WTC11 (cell line): ENCODE measurements around the gene CFH. TPM values are rescaled to one million over a fixed set of nuclear protein-coding genes. Genes with fewer than 3 reads are reported as not detected.
"Not testable (repeated sequence)": the region's sequence is repeated elsewhere in the genome, so short reads cannot be mapped to it uniquely, and the experiment has no call there.

Experiments
- ATAC-seq: fragments of 200-7000 bp; cut with Tn5 transposase; 2 replicates; pipeline ENCODE4 v1.10.0; 2021; ENCODE audit warnings: mild to moderate bottlenecking, moderate library complexity
- CTCF ChIA-PET: fragments of 300-600 bp; sonication (Branson Sonifier 250); formaldehyde crosslinking; loops from one replicate; lab custom pipeline; 2021; ENCODE audit warnings: antibody characterized with exemption; lab: Charles Lee
- POLR2A ChIA-PET: fragments of 350-600 bp; sonication (Branson Sonifier 250); formaldehyde crosslinking; loops from one replicate; lab custom pipeline; 2021; ENCODE audit warnings: antibody characterized with exemption; lab: Charles Lee
- DNase-seq: peaks from one replicate; pipeline ENCODE4 v3.0.0; 2021; ENCODE audit warnings: low spot score
- H3K27ac Mint-ChIP-seq: 2 replicates; pipeline ENCODE4 v1.8.0; 2021; ENCODE audit warnings: mixed read lengths
- H3K27me3 Mint-ChIP-seq: 2 replicates; pipeline ENCODE4 v1.8.0; 2021; ENCODE audit warnings: low read depth, mild to moderate bottlenecking, moderate library complexity, mixed read lengths
- H3K36me3 Mint-ChIP-seq: 2 replicates; pipeline ENCODE4 v1.8.0; 2021; ENCODE audit warnings: mixed read lengths
- H3K4me1 Mint-ChIP-seq: 2 replicates; pipeline ENCODE4 v1.8.0; 2022; ENCODE audit warnings: mixed read lengths
- H3K4me3 Mint-ChIP-seq: 2 replicates; pipeline ENCODE4 v1.8.0; 2021; ENCODE audit warnings: mild to moderate bottlenecking, moderate library complexity, mixed read lengths
- H3K9me3 Mint-ChIP-seq: 2 replicates; pipeline ENCODE4 v1.8.0; 2021; ENCODE audit warnings: mixed read lengths
- ARID4B ChIP-seq: sonication (generic); formaldehyde crosslinking; IDR thresholded peaks from 2 replicates; pipeline ENCODE4 v1.8.0; 2023; ENCODE audit warnings: missing genetic modification reagents, mild to moderate bottlenecking, borderline replicate concordance
- ATF2 ChIP-seq: sonication (generic); formaldehyde crosslinking; IDR thresholded peaks from 2 replicates; pipeline ENCODE4 v1.8.1; 2022; ENCODE audit warnings: low read depth, missing genetic modification reagents, borderline replicate concordance
- ATF6 ChIP-seq: sonication (generic); formaldehyde crosslinking; IDR thresholded peaks from 2 replicates; pipeline ENCODE4 v1.8.1; 2023; ENCODE audit warnings: mild to moderate bottlenecking, missing genetic modification reagents
- ELF4 ChIP-seq: sonication (generic); formaldehyde crosslinking; IDR thresholded peaks from 2 replicates; pipeline ENCODE4 v1.8.1; 2022; ENCODE audit warnings: low read depth, mild to moderate bottlenecking, moderate library complexity, missing genetic modification reagents
- ESRRA ChIP-seq: sonication (generic); formaldehyde crosslinking; IDR thresholded peaks from 2 replicates; pipeline ENCODE4 v1.8.1; 2022; ENCODE audit warnings: mild to moderate bottlenecking, missing genetic modification reagents, borderline replicate concordance
- FOXJ3 ChIP-seq: sonication (generic); formaldehyde crosslinking; IDR thresholded peaks from 2 replicates; pipeline ENCODE4 v1.9.0; 2021; ENCODE audit warnings: missing genetic modification reagents, mild to moderate bottlenecking, borderline replicate concordance
- GABPB1 ChIP-seq: sonication (generic); formaldehyde crosslinking; IDR thresholded peaks from 2 replicates; pipeline ENCODE4 v1.8.1; 2023; ENCODE audit warnings: mild to moderate bottlenecking, missing genetic modification reagents
- GRHL2 ChIP-seq: fragments of 250-450 bp; sonication (Bioruptor Pico); IDR thresholded peaks from 2 replicates; pipeline ENCODE4 v1.8.0; 2022; ENCODE audit warnings: mild to moderate bottlenecking, moderate library complexity; ENCODE audit not compliant: insufficient replicate concordance, severe bottlenecking
- NR2C2 ChIP-seq: sonication (generic); formaldehyde crosslinking; IDR thresholded peaks from 2 replicates; pipeline ENCODE4 v1.8.0; 2022; ENCODE audit warnings: mild to moderate bottlenecking, missing genetic modification reagents
- NR3C1 ChIP-seq: sonication (generic); formaldehyde crosslinking; conservative IDR thresholded peaks from 2 replicates; pipeline ENCODE4 v1.8.1; 2023; ENCODE audit warnings: low read depth, mild to moderate bottlenecking, missing genetic modification reagents
- PRRX2 ChIP-seq: fragments of 250-450 bp; sonication (Bioruptor Pico); IDR thresholded peaks from 2 replicates; pipeline ENCODE4 v1.8.0; 2021; ENCODE audit warnings: mild to moderate bottlenecking
- TCF7 ChIP-seq: sonication (generic); formaldehyde crosslinking; IDR thresholded peaks from 2 replicates; pipeline ENCODE4 v1.8.0; 2022; ENCODE audit warnings: mild to moderate bottlenecking, low read depth, missing genetic modification reagents, moderate library complexity
- TP53 ChIP-seq: sonication (generic); formaldehyde crosslinking; IDR thresholded peaks from 2 replicates; pipeline ENCODE4 v1.8.1; 2023; ENCODE audit warnings: mild to moderate bottlenecking, missing genetic modification reagents
- ZNF219 ChIP-seq: sonication (generic); formaldehyde crosslinking; IDR thresholded peaks from 2 replicates; pipeline ENCODE4 v1.8.0; 2023; ENCODE audit warnings: missing genetic modification reagents, mild to moderate bottlenecking, borderline replicate concordance
- ZNF232 ChIP-seq: sonication (generic); formaldehyde crosslinking; IDR thresholded peaks from 2 replicates; pipeline ENCODE4 v1.8.0; 2022; ENCODE audit warnings: mild to moderate bottlenecking, missing genetic modification reagents
- ZNF263 ChIP-seq: sonication (generic); formaldehyde crosslinking; IDR thresholded peaks from 2 replicates; pipeline ENCODE4 v1.8.1; 2022; ENCODE audit warnings: low read depth, mild to moderate bottlenecking, moderate library complexity, missing genetic modification reagents
- ZNF281 ChIP-seq: sonication (generic); formaldehyde crosslinking; IDR thresholded peaks from 2 replicates; pipeline ENCODE4 v1.8.0; 2023; ENCODE audit warnings: mild to moderate bottlenecking, missing genetic modification reagents
- ZNF416 ChIP-seq: fragments of 250-450 bp; sonication (Bioruptor Pico); IDR thresholded peaks from 2 replicates; pipeline ENCODE4 v1.9.0; 2021; ENCODE audit warnings: mild to moderate bottlenecking, inconsistent platforms
- ZNF423 ChIP-seq: fragments of 250-450 bp; sonication (Bioruptor Pico); IDR thresholded peaks from 2 replicates; pipeline ENCODE4 v2.1.2; 2022; ENCODE audit warnings: mild to moderate bottlenecking, moderate library complexity
- ZNF512 ChIP-seq: sonication (generic); formaldehyde crosslinking; IDR thresholded peaks from 2 replicates; pipeline ENCODE4 v1.8.1; 2022; ENCODE audit warnings: missing genetic modification reagents, borderline replicate concordance
- total RNA-seq: library from RNA; stranded (reverse); gene quantifications from 3 replicates; pipeline ENCODE4 v1.2.3, GENCODE V29; 2021

CFH gene
- total RNA-seq, 1 experiment from 2014 or later = 0.17 TPM

- Mint-ChIP-seq H3K36me3 (no peaks in the 10 kb centered on the region), H3K27me3 (no peaks in the 10 kb centered on the region), H3K9me3 (no peaks in the 10 kb centered on the region), H3K4me1 (no peaks in the 10 kb centered on the region), H3K27ac (no peak overlapping the region), H3K4me3 (no peak overlapping the region)
- DNase-seq = no peak
- ChIA-PET CTCF (interaction anchor here (0.6 kb wide), 1 partner anchor 23 kb away, joined by 5 read pairs; no protein-coding TSS in a partner anchor), POLR2A (no interaction called here)
- TF ChIP-seq GABPB1 (CRISPR knock-in tag) (no peak), ZNF232 (CRISPR knock-in tag) (no peak), GRHL2 (CRISPR knock-in tag) (no peak), ZNF281 (no peak)
- no peak for ATAC-seq
Measured at GRCh38 chr1:196638466-196638865, 13.4 kb upstream of the CFH start.

GRCh38 chr1:196639291-196639690 lies 12.6 kb upstream of the CFH start:
- POLR2A ChIA-PET, H3K27me3 Mint-ChIP-seq, H3K4me1 Mint-ChIP-seq, DNase-seq, H3K27ac Mint-ChIP-seq, H3K36me3 Mint-ChIP-seq, ATAC-seq, H3K4me3 Mint-ChIP-seq, H3K9me3 Mint-ChIP-seq, CTCF ChIA-PET: not testable (repeated sequence)

- Mint-ChIP-seq H3K27ac (no peak overlapping the region), H3K4me3 (no peak overlapping the region)
- CTCF ChIA-PET = no interaction called here
Measured at GRCh38 chr1:196640976-196641375, 10.9 kb upstream of the CFH start.

More at GRCh38 chr1:196640976-196641375, 10.9 kb upstream of the CFH start:
- no peak for DNase-seq
- Mint-ChIP-seq H3K4me1 (no peaks in the 10 kb centered on the region), H3K27me3 (no peaks in the 10 kb centered on the region), H3K9me3 (no peaks in the 10 kb centered on the region), H3K36me3 (no peaks in the 10 kb centered on the region)
- POLR2A ChIA-PET = no interaction called here
- TF ChIP-seq FOXJ3 (CRISPR knock-in tag) (no peak), ZNF232 (CRISPR knock-in tag) (no peak), ESRRA (no peak), ATF2 (CRISPR knock-in tag) (no peak), ZNF512 (CRISPR knock-in tag) (no peak), PRRX2 (CRISPR knock-in tag) (no peak), ELF4 (CRISPR knock-in tag) (no peak), TCF7 (CRISPR knock-in tag) (no peak), GRHL2 (CRISPR knock-in tag) (no peak), ZNF263 (no peak), ZNF423 (CRISPR knock-in tag) (no peak), ZNF416 (CRISPR knock-in tag) (no peak), NR2C2 (CRISPR knock-in tag) (no peak), TP53 (CRISPR knock-in tag) (no peak), NR3C1 (no peak), ARID4B (CRISPR knock-in tag) (no peak), ATF6 (CRISPR knock-in tag) (no peak), ZNF219 (CRISPR knock-in tag) (no peak)
- TF ChIP-seq, all 79 proteins: peak for 0
- ATAC-seq = no peak
